Anterior cingulate cortex (tissue), 58 donors: ENCODE measurements around the gene HBEGF.

Experiments used
- DNase-seq, 58 donors: peaks; one replicate each; lab custom pipeline; 2025; lab: John Stamatoyannopoulos, UW

HBEGF gene

GRCh38 chr5:140346348-140347221, at the start of gene HBEGF:
Gene HBEGF, minus strand, starts transcription at chr5:140346603. Its CDS starts 275 bp downstream, at chr5:140346328.
- peak in 56 of 58 donors; percentile 30 to 94 (median 75) for DNase-seq

GRCh38 chr5:140393738-140394137, 47.3 kb upstream of the HBEGF start:
- DNase-seq: no peak

- no peak for DNase-seq
Observed at GRCh38 chr5:140391732-140392131, 45.3 kb upstream of the HBEGF start.

- no peak for DNase-seq
Observed at GRCh38 chr5:140391312-140391711, 44.9 kb upstream of the HBEGF start.

- DNase-seq: no peak
Observed at GRCh38 chr5:140388052-140388451, 41.6 kb upstream of the HBEGF start.

- no peak for DNase-seq
Observed at GRCh38 chr5:140383300-140383699, 36.9 kb upstream of the HBEGF start.

- DNase-seq: no peak
Observed at GRCh38 chr5:140382866-140383265, 36.5 kb upstream of the HBEGF start.

GRCh38 chr5:140381972-140382371, 35.6 kb upstream of the HBEGF start:
- DNase-seq: no peak

GRCh38 chr5:140381351-140381750, 34.9 kb upstream of the HBEGF start:
- DNase-seq: no peak

- DNase-seq: peak in 48 of 58 donors; percentile 6 to 66 (median 31)
Observed at GRCh38 chr5:140372971-140373487, 26.6 kb upstream of the HBEGF start.

- DNase-seq: no peak
Observed at GRCh38 chr5:140371356-140372151, 25.2 kb upstream of the HBEGF start.

GRCh38 chr5:140367256-140368013, 21.0 kb upstream of the HBEGF start:
- DNase-seq: no peak

- no peak for DNase-seq
Observed at GRCh38 chr5:140366589-140367255, 20.3 kb upstream of the HBEGF start.

GRCh38 chr5:140365941-140366340, 19.5 kb upstream of the HBEGF start:
- DNase-seq: no peak

- DNase-seq: no peak
Observed at GRCh38 chr5:140365282-140365681, 18.9 kb upstream of the HBEGF start.

GRCh38 chr5:140364472-140364765, 18.0 kb upstream of the HBEGF start:
- DNase-seq: no peak

- DNase-seq: no peak
Observed at GRCh38 chr5:140363631-140364471, 17.4 kb upstream of the HBEGF start.

GRCh38 chr5:140362875-140363630, 16.6 kb upstream of the HBEGF start:
- DNase-seq: peak in 51 of 58 donors; percentile 11 to 86 (median 39)
